Adrenal gland (tissue), 12 donors: ENCODE data around the gene NCAM2. TPM values are rescaled to one million over a fixed set of nuclear protein-coding genes. Genes with fewer than 3 reads are reported as not detected.

Experiments
- DNase-seq, 7 donors: peaks; one replicate each; pipeline ENCODE4 v3.0.0-alpha.2; 2019 to 2020
- H3K27ac ChIP-seq, 5 donors: fragments of 200-600 bp; sonication (generic) in 4 of 5; 1 replicate in 3 of 5; 2 replicates in 2 of 5; pipeline versions ENCODE4 v1.5.1 to v1.8.0; 2016 to 2020; ENCODE audit warnings: mild to moderate bottlenecking in 1 of 5
- H3K27me3 ChIP-seq: fragments of 200-600 bp; 2 replicates; pipeline ENCODE4 v1.8.0; 2021
- H3K36me3 ChIP-seq, 2 donors: fragments of 200-600 bp; replicated peaks in 1 of 2; 1 replicate in 1 of 2; 2 replicates in 1 of 2; pipeline versions ENCODE4 v1.5.1 to v1.8.0; 2018 to 2022
- H3K4me1 ChIP-seq, 2 donors: fragments of 200-600 bp; replicated peaks in 1 of 2; 1 replicate in 1 of 2; 2 replicates in 1 of 2; pipeline versions ENCODE4 v1.5.1 to v1.8.0; 2018 to 2021
- H3K4me3 ChIP-seq, 4 donors: fragments of 200-600 bp; sonication (generic) in 3 of 4; one replicate each; pipeline ENCODE4 v1.5.1; 2016 to 2018
- H3K9me3 ChIP-seq, 3 donors: fragments of 200-600 bp; sonication (generic) in 1 of 3; replicated peaks in 1 of 3; 1 replicate in 2 of 3; 2 replicates in 1 of 3; pipeline versions ENCODE4 v1.5.1 to v1.8.0; 2016 to 2021
- POLR2A ChIP-seq, 2 donors: fragments of 450-650 bp; IDR thresholded peaks; one replicate each; pipeline ENCODE4 v1.6.1; 2017; ENCODE audit warnings: antibody characterized with exemption in 2 of 2, mild to moderate bottlenecking in 2 of 2, moderate library complexity in 1 of 2
- WGBS, 4 donors: extraction: QIAGEN DNeasy Blood & Tissue Kit in 2 of 4; methylation state at CpG; one replicate each; pipeline versions ENCODE4 v1.1.5 to v1.1.7; 2013 to 2017; 5-methylcytosine and 5-hydroxymethylcytosine counted together
- intact Hi-C, 2 donors: fragments of 100-400 bp; cut with DNase I; formaldehyde crosslinking; loops; one replicate each; pipeline versions ENCODE4 v1.14.1 to v1.15.0; 2022 to 2023
- polyA plus RNA-seq, 3 donors: library from polyadenylated mRNA; stranded (reverse); fragments of 200-250 nt in 2 of 3; fragments of 350-450 nt in 1 of 3; fragmentation: Illumina TruSeq in 1 of 3; extraction: RNeasy Lipid Tissue Mini Kit (QIAGEN cat#74804) in 1 of 3; gene quantifications; one replicate each; pipeline ENCODE4 v1.2.3, GENCODE V29; 2013 to 2014
- total RNA-seq, 9 donors: library from RNA; depleted of rRNA in 4 of 9; stranded (reverse); fragments of >200 nt in 4 of 9; fragments of 120-200 nt in 1 of 9; fragmentation: NEBNext Ultra II Directional in 1 of 9; extraction: Animal tissue kit (Norgen Biotek cat#: 25700) in 1 of 9; gene quantifications; one replicate each; pipeline versions ENCODE4 v1.1.0 to v1.2.4, GENCODE V29; 2013 to 2023
- TF ChIP-seq, protein P1 (sequence below), 6 experiments: fragments of 450-650 bp in 4 of 6; fragments of 200-600 bp in 2 of 6; sonication (generic) in 1 of 6; IDR thresholded peaks; 1 replicate in 5 of 6; 2 replicates in 1 of 6; pipeline versions ENCODE4 v1.5.1 to v1.8.0; 2016 to 2021; ENCODE audit warnings: antibody characterized with exemption in 6 of 6, mild to moderate bottlenecking in 2 of 6, moderate library complexity in 1 of 6
- donor health status: healthy with polysubstance abuse.
- donor health status: Bipolar disorder and iron deficiency.
- donor health status: DM: yes; HTN: yes; CAD: no.
- donor health status: DM: no; HTN: no; CAD: no.
- donor health status: DM: no; HTN: no; CAD: no.
- donor health status: DM: yes; HTN: yes; CAD: no.

Gene NCAM2
- total and polyA plus RNA-seq, 12 donors = 2.2 to 59.4 (median 18.9) TPM

DNA sequence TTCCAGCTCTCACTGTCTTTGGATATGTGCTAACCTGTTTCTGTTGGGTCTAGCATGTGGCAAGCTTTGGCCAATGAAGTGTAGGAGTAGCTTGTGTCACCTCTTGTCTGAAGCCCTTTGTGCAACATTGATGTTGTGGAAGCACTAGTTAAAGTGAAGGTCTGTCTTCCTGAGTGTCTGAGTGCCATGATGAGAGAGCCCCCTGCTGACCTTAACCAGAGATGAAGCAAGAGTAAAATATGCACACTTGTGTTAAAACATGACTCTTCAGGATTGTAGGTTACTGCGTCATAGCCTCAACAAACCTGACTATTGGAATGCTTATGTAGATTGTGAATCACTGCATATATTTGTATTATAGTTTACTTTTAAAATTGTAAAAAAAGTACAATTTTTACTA lies 103.7 kb downstream of the NCAM2 start:
- intact Hi-C loops = loop anchor here in 1 of 2 donors (10.0 kb wide), 1 partner anchor 97 kb away; no protein-coding TSS in a partner anchor
- Histone ChIP-seq H3K36me3 (no peaks in the 10 kb centered on the region), H3K27me3 (no peaks in the 10 kb centered on the region), H3K4me1 (no peaks in the 10 kb centered on the region), H3K4me3 (no peak overlapping the region), H3K27ac (peak overlapping the region in 1 of 5 donors; percentile 27), H3K9me3 (no peaks in the 10 kb centered on the region)
- DNase-seq = peak; percentile 45 to 81 (median 60)
- TF ChIP-seq POLR2A (IDR thresholded peaks at IDR 0.05) = no peak
- TF ChIP-seq, protein P1, sequence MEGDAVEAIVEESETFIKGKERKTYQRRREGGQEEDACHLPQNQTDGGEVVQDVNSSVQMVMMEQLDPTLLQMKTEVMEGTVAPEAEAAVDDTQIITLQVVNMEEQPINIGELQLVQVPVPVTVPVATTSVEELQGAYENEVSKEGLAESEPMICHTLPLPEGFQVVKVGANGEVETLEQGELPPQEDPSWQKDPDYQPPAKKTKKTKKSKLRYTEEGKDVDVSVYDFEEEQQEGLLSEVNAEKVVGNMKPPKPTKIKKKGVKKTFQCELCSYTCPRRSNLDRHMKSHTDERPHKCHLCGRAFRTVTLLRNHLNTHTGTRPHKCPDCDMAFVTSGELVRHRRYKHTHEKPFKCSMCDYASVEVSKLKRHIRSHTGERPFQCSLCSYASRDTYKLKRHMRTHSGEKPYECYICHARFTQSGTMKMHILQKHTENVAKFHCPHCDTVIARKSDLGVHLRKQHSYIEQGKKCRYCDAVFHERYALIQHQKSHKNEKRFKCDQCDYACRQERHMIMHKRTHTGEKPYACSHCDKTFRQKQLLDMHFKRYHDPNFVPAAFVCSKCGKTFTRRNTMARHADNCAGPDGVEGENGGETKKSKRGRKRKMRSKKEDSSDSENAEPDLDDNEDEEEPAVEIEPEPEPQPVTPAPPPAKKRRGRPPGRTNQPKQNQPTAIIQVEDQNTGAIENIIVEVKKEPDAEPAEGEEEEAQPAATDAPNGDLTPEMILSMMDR (IDR thresholded peaks at IDR 0.05) = peak; percentile 16 to 60 (median 48)
- WGBS, 4 donors = 24 to 49% (median 41%) methylated on average over 1 of the region's 1 CpG

DNA sequence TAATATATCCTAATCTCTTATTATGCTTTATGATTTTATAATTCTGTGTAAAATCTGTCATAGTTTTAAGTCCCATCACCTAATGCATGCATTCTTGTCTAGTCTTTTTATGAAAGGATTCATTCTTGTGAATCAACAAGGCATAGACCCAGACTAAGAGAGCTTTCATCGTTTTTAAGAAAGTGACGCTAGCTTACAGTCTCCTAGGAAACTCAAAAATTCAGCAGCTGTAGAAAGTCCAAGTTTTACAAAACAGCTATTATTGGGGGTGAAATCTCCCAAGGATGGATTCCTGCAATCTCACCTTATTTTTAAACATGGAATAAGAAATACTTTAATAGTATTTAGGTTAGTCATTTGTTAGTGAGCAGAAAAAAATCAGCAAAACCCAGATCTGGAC lies 104.7 kb downstream of the NCAM2 start:
- no peak for DNase-seq
- H3K36me3 ChIP-seq = no peaks in the 10 kb centered on the region
- TF ChIP-seq, protein P1 (IDR thresholded peaks at IDR 0.05) = no peak
- no peak for TF ChIP-seq POLR2A (IDR thresholded peaks at IDR 0.05)
- no peaks in the 10 kb centered on the region for H3K9me3 ChIP-seq
- H3K4me1 ChIP-seq = no peaks in the 10 kb centered on the region
- no peaks in the 10 kb centered on the region for H3K27me3 ChIP-seq
- intact Hi-C loops = loop anchor here in 1 of 2 donors (10.0 kb wide), 1 partner anchor 98 kb away; no protein-coding TSS in a partner anchor
- H3K27ac ChIP-seq = no peak overlapping the region
- no peak overlapping the region for H3K4me3 ChIP-seq
- 75 to 87% (median 81%) methylated on average over 2 of the region's 2 CpGs for WGBS, 4 donors

DNA sequence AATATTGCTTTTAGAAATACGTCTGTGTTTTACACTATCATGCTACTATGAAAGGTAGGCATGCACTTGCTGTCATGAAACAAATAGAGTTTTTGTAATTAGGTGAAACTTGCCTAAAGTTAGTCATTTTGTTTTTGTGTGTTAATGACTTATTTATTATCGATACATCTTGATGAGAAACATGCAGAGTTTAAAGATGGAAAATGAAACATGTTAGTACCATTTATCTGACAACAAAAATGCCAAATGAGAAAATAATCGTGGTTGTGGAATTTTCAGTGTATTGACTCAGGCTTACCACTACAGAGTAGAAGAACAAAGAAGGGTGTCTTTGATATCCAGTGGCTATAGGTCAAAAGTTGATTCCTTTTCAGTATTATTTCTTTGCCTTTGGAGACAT lies 105.5 kb downstream of the NCAM2 start:
- H3K36me3 ChIP-seq = no peaks in the 10 kb centered on the region

DNA sequence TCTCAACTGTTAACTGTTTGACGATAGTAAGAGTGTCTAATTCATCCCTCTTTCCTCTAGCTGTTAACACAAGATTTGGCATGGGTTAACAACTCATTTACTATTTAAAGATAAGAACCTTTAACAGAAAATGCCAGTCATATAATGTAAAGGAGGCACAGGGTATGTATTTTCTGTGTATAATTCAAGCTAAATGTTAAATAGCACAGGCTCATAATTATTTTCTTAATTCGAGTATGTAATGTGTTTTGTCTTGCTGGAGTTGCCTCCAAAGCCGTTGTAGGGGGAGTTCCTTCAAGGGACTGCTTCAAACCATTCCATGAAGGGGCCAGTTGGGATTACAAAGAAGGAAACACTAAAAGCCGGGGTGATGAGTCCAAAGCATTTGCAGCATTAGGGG lies 111.5 kb downstream of the NCAM2 start:
- no peak for TF ChIP-seq POLR2A (IDR thresholded peaks at IDR 0.05)
- TF ChIP-seq, protein P1 (IDR thresholded peaks at IDR 0.05) = no peak
- no peaks in the 10 kb centered on the region for H3K4me1 ChIP-seq
- intact Hi-C loops = loop anchor here in 1 of 2 donors (10.0 kb wide), 1 partner anchor 105 kb away; no protein-coding TSS in a partner anchor
- 84 to 90% (median 88%) methylated on average over 4 of the region's 4 CpGs for WGBS, 4 donors
- no peak for DNase-seq
- no peaks in the 10 kb centered on the region for H3K27me3 ChIP-seq
- H3K9me3 ChIP-seq = no peaks in the 10 kb centered on the region
- H3K27ac ChIP-seq = no peak overlapping the region
- no peak overlapping the region for H3K4me3 ChIP-seq
- H3K36me3 ChIP-seq = no peaks in the 10 kb centered on the region

More for the DNA sequence above, 105.5 kb downstream of the NCAM2 start:
- no peak for TF ChIP-seq POLR2A (IDR thresholded peaks at IDR 0.05)
- TF ChIP-seq, protein P1 (IDR thresholded peaks at IDR 0.05) = no peak
- DNase-seq = no peak
- intact Hi-C loops = loop anchor here in 1 of 2 donors (10.0 kb wide), 1 partner anchor 99 kb away; no protein-coding TSS in a partner anchor
- no peak overlapping the region for H3K27ac ChIP-seq
- no peak overlapping the region for H3K4me3 ChIP-seq
- 79 to 83% (median 81%) methylated on average over 3 of the region's 3 CpGs for WGBS, 4 donors
- H3K9me3 ChIP-seq = no peaks in the 10 kb centered on the region
- H3K27me3 ChIP-seq = no peaks in the 10 kb centered on the region
- no peaks in the 10 kb centered on the region for H3K4me1 ChIP-seq
